ENCODE measurements around the gene MCM7.

- no peak for TF ChIP-seq CTCF (IDR thresholded peaks at IDR 0.05)
- TF ChIP-seq POLR2A (IDR thresholded peaks at IDR 0.05) = no peak
Measured at GRCh38 chr7:100077205-100077604, 24.0 kb downstream of the MCM7 start.
